GM21717 (cell line): ENCODE results near the gene PKMYT1.

Experiments used
- ATAC-seq: cut with Tn5 transposase; IDR thresholded peaks from one replicate; pipeline ENCODE4 v1.9.1; 2021; ENCODE audit warnings: mild to moderate bottlenecking, moderate library complexity; ENCODE audit not compliant: unreplicated experiment

The PKMYT1 gene

DNA sequence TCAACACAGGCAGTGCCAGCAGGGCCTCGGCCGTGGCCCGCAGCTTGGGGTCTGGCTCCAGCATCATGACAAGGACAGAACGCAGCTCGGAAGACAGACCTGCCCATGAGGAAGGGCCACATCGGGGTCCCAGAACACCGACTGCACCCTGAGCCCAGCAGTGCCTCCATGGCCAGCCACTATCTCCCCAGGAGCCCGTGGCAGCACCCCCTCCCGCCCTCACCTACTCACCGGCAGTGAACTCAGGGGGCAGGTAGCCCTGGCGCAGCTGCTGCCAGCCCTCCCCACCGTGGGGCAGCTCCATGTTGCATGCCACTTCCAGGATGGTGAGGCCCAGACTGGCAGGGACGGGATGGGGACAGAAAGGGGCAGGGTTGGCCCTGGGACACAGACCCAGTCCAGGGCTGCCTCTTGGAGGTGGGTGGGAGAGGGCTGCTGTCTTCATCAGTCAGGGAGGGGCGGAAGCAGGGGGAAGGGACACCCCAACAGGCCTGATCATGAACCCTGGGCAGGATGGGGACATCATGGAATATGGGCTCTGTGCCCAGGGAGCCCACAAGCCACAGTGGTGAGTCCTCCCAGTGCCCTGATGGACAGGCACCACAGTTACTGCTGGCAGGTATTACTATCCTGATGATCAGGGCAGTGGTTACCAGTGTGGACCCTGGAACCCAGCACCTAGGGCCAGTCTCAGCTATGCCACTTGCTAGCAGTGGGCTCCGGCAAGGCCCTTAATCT, 5.8 kb downstream of the PKMYT1 start:
- no peak for ATAC-seq

DNA sequence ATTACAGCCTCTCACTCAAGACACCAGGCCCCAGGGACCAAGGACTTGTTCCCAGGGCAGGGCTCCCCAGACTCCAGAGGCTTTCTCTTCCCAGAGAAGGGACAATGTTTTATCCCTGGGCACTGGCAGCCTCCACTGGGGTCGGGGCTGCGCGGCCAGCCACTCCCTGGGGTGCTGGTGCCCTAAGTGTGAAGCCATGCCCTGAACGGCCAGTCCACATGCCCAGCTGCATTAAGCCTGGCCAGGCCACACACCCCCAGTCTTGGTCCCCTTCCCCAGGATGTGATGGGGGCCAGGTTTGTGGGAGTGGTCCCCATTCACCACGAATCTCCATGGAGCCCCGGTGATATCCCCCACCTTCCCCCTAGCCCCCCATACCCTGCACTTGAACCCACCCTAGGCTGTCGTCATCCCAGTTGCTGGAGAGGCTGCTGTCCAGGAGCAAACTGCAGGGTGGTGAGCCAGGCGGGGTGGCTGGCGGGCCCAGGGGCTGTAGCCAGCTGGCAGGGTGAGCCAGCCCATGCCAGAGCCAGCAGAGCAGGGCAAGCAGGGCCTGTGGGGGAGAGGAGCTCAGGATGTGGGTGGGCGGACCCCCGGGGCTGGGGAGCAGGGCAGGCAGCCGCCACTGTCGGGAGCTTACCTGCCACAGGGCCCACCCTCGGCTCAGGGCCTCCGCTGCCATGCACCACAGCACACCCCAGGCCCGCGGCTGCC, 6.5 kb downstream of the PKMYT1 start:
- ATAC-seq = no peak

DNA sequence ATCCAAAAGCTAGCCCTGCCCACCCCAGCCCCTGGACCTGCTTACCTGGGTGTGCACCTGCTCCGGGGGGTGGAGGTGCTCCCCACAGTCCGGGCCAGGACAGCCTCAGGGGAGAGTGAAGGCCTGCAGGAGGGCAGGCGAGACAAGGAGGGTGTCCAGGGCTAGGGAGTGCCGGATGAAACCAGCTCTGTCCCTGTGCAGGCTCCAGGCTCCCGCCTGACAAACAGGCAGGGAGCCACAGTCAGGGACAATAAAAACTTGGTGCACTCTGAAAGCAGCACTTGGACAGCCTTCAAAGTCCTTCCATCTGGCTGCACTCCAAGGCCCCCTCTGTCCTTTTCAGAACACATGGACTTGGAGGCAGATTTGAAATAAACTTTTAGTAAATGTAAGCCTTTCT, 7.2 kb downstream of the PKMYT1 start:
- no peak for ATAC-seq

DNA sequence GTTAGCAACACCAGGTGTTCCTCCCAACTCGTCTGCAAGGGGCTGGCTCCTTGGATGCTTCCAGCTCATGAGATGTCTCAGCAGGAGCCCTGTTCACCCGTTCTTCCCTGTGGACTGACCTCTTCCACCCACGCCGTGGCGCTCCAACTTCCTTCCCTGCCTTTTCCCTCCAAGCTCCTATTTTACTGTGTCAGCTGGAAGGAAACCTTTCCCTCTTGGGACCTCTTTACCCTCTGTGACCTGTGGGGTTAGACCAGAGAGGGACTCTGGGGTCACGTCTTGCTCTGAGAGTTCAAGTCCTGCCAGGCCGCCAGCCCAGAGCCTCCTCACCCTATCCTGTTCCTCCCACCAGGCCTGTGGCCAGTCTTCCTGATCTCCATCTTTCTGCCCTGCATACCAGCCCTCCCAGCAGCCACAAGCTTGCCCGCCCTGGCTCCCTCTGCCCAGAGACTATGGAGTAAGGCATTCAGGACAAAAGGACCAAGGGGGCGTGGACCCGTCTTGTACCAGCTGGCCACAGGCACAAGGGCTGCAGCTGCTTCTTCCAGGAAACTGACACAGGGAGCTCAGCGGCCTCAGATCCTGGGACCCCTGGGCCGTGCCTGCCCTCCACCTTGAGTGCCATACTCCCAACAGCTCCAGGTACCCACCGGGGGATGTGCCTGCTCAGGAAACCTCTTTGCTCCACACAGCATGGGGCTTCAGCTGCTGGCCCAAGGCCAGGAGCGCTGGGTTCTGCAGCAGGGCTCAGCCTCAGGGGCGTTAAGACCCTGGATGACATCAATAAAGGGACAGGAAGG, 8.1 kb downstream of the PKMYT1 start:
- no peak for ATAC-seq

DNA sequence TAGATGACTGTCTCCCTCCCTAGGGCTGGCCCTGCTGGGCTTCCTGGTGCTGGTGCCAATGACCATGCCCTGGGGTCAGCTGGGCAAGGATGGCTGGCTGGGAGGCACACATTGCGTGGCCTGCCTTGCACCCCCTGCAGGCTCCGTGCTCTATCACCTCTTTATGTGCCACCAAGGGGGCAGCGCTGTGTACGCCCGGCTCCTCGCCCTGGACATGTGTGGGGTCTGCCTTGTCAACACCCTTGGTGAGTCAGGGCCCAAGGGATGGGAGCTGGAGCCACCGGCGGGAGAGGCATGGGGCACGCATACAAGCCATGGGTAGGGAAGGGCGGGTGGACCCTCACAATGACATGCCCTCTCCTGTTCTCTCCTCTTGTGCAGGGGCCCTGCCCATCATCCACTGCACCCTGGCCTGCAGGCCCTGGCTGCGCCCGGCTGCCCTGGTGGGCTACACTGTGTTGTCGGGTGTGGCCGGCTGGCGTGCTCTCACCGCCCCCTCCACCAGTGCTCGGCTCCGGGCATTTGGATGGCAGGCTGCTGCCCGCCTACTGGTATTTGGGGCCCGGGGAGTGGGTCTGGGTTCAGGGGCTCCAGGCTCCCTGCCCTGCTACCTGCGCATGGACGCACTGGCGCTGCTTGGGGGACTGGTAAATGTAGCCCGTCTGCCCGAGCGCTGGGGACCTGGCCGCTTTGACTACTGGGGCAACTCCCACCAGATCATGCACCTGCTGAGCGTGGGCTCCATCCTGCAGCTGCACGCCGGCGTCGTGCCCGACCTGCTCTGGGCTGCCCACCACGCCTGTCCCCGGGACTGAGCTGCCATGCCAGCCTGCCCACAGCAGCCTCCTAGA, 8.9 kb downstream of the PKMYT1 start:
- no peak for ATAC-seq

DNA sequence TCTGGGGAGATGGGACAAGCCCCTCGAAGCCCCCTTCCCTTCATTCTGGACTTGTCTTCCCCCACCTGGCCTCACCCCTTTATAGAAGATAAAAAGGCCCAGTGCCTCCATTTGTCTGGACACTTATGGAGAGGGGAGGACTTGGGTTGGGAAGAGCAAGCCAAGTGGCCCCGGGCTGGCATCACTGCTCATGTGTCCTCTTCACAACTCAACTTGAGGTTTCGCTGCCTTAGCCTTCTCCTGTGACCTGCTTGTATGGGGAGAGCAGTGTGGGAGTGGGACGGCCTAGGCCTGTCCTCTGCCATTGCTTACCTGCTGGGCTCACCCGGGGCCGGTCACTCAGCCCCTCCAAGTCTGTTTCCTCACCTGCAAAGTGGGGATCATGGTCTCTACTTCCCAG, 9.7 kb downstream of the PKMYT1 start:
- no peak for ATAC-seq

DNA sequence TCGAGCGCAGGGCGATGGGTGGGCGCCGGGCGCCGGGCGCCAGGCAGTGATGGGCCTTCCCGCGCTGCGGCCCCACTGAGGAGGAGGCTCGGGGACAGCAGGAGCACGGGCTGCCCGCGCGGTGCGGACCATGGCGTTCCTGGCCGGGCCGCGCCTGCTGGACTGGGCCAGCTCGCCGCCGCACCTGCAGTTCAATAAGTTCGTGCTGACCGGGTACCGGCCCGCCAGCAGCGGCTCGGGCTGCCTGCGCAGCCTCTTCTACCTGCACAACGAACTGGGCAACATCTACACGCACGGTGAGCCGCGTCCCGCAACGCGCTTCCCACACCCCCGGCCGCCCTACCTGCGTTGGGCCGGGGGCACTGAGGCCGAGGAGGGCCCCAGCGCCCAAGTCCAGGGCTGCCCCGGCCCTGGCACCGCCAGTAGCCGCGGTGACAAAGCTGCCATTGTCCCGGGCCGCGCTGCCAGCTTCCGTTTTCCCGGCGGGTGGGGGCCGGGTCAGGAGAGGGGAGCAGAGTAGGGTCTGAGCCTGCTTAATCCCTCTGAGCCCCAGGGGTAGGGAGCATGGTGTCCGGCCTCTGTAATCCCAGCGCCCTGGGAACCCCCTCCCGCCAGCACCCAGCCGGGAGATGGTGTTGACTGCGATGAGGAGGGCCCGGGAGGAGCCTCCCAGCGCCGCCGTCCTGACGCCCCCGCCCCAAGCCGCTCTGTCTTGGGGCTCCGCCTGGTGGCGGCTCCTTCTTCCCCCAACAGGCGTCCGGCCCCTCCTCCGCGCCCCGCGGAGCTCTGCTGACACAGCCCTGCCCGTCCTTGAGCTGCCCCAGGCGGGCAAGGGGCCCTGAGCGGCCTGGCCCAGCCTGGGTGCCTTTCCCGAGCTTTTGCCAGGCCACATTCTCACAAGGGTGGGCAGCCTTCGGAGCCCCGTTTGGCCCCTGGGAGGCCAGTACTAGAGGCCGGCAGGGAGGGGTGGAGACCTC, 10.4 kb downstream of the PKMYT1 start:
- no peak for ATAC-seq

DNA sequence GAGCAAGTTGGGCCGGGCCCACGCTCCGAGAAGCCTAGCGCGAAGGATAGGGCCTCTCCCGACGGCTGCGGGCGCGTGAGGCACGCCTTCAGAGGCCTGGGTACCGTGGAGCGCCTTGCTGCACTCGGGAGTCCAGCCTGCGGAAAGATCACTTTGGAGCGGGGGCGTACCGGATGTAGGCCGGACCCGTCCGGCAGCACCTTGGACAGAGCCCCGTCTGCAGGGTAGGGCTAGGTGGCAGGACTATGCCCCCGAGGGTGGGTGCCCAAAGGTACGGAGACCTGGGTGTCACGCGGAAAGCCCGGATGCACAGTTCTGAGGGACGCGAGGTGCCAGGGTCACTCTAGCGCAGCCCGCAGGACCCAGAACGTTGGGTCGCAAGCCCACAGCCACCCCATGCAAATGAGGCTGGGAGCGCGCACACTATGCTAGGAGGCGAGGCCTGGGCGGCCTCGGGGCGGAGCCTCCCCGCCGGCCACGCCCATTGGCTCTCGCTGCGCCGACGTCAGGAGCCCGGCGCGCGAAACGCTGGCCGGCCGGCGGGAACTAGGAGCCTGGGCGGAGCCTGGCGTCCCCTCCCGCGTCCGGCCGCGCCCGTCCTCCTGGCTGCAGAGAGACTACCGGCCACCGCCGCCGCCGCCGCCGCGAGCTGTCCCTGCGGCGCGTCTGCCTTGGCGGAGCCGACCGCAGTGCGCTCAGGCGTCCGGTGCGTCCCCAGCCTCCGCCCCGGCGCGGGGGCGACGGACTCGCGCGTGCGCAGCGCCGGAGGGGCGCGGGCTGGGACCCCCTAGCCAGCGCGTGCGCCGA, 11.3 kb downstream of the PKMYT1 start, which contains the start of gene PAQR4:
Gene PAQR4 (plus strand): TSS at position 611 of the 807 bp plus-strand sequence. CDS start 327 bp downstream, outside the sequence.
- ATAC-seq = peak; percentile 54

DNA sequence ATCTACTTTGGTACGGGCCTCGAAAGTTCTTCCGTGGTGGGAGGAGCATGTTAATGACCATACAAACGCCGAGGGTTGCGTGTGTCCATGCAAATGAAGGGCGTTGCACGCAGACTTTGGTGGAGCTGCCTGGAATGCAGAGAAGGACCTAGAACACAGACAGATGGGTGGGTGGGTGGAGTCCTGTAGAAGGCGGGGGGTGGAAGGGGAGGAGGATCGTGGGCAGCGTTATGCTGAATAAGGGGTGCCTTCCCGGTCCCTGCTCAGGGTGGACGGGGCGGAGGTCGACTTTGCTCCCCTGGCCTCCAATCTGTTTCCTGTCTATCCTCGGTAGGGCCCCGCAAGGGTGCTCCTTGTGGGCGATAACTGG, 11.9 kb downstream of the PKMYT1 start:
- peak; percentile 1 for ATAC-seq

DNA sequence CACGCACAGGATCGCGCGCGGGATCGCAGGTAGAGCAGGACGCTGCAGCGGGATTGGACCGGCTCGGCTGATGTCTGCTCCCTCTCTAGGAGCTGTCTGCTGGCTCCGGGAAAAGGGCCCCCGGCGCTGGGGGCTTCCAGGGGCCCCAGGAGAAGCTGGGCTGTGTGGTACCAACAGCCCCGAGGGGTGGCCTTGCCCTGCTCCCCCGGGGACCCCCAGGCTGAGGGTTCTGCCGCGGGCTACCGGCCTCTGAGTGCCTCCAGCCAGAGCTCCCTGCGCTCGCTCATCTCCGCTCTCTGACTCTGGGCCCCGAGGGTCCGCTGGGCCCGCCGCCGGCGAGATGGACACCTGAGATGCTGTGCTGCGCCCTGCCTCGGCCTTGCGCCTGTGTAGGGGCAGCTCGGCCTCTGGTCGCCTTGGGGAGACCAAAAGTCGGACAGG, 12.5 kb downstream of the PKMYT1 start:
- ATAC-seq = no peak

DNA sequence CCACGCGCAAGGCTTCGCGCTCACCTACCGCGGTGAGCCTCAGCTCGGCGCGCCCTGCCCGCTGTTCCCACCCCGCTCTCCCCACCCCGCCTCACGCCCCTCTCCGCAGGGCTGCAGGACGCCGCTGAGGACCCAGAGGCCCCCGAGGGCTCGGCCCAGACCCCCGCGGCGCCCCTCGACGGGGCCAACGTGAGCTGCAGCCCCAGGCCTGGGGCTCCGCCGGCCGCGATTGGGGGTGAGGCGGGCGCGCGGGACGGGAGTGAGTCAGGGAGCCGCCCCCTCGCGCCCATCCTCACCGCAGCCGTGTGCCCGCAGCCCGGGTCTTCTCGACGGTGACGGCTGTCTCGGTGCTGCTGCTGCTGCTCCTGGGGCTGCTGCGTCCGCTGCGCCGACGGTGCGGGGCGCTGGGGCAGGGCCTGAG, 13.0 kb downstream of the PKMYT1 start:
- ATAC-seq = no peak

DNA sequence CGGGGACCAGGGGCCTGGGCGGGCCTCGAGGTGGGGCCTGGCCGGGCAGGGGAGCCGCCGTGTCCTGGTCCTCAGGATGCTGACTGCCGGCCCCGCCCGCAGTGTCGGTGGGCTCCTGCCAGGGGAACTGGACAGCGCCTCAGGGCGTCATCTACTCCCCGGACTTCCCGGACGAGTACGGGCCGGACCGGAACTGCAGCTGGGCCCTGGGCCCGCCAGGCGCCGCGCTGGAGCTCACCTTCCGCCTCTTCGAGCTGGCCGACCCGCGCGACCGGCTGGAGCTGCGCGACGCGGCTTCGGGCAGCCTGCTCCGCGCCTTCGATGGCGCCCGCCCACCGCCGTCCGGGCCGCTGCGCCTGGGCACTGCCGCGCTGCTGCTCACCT, 13.4 kb downstream of the PKMYT1 start:
- no peak for ATAC-seq

DNA sequence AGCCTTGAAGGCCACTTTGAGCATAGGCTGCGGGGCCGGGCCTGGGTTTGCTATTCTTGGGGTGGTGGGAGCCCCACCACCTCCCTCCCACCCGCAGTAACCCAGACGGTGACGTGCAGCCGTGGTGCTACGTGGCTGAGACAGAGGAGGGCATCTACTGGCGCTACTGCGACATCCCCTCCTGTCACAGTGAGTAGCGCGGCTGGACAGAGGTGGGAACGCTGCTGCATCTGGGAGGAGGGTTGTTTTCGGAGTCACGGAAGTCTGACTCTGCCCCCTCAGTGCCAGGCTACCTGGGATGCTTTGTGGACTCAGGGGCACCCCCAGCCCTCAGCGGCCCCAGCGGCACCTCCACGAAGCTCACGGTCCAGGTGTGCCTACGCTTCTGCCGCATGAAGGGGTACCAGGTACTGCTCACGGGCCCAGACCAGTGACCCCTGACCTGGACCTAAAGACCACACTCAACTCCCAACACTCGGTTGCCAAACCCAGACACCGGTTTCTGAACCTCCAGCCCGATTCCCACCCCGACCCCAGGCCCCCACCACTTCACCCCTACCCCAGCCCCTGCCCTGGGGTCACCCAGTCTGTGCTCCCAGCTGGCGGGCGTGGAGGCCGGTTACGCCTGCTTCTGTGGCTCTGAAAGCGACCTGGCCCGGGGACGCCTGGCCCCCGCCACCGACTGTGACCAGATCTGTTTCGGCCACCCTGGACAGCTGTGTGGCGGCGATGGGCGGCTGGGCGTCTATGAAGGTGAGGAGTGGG, 14.0 kb downstream of the PKMYT1 start:
- ATAC-seq = no peak

DNA sequence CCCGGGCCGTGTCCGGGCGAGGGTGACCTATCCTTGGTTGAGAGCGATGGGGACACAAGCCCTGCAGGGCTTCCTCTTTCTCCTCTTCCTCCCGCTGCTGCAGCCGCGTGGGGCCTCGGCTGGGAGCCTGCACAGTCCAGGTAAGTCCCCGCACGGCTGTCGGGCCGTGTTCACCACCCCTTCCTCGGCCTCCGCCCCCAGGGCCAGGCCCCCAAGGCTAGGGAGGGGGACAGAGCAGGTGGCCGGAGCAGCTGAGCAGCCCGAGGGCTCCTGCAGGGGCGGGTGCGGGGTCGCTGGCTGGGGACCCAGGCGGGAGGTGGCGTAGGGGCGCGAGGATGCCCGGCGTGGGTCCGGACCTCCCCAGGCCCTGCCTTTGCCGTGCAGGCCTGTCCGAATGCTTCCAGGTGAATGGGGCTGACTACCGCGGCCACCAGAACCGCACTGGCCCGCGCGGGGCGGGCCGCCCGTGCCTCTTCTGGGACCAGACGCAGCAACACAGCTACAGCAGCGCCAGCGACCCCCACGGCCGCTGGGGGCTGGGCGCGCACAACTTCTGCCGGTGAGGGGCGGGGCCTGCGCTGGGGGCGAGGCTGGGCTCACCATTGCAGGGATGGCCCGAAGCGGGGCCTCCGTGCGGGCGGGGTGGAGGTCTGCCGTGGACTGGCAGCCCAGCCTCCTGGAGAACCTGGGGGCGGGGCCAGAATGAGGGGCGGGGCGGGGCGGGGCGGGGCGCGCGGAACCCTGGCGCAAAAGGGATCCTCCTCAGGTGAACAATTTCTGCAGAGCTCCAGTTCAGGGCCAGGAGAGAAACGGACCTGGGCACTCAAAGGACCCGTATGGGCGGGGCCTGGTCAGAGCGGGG, 15.5 kb downstream of the PKMYT1 start:
- no peak for ATAC-seq

DNA sequence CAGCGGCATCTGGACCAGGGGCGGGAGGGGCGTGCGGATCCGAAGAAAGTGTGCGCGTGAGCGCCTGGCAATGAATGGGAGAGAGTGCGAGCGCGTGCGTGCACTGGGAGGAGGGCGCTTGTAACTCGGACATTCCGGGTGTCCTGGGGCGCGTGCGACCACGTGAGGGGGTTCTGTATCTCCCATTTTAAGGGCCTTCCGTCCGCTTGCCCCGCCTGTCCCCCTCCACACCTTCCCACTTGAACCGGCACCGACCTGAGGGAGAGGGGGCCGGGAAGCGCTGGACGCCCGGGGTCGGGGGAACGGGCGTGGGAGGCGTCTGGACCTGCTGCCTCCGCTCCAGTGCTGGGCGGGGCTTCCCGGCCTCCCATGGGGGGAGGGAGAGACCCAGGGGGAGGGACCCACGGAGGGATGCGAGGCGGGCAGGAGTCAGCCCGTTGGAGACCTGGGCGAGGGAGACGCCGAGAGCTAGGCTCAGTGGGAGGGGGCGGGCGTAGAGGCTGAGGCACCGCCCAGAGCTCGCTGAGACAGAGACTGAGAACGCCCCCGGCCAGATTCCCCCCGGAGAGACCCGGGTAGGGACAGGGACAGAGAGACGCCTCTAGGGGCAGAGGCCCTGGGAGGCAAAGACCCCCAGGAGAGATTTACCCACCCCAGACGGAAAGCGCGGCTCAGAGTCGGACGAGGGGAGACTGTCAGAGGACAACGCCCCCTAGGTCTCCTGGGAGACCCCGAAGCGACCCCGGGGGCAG, 16.3 kb downstream of the PKMYT1 start, which contains the start of gene KREMEN2:
Gene KREMEN2 (plus strand): TSS at position 553 of the 752 bp plus-strand sequence. CDS start 246 bp downstream, outside the sequence.
- ATAC-seq = no peak

DNA sequence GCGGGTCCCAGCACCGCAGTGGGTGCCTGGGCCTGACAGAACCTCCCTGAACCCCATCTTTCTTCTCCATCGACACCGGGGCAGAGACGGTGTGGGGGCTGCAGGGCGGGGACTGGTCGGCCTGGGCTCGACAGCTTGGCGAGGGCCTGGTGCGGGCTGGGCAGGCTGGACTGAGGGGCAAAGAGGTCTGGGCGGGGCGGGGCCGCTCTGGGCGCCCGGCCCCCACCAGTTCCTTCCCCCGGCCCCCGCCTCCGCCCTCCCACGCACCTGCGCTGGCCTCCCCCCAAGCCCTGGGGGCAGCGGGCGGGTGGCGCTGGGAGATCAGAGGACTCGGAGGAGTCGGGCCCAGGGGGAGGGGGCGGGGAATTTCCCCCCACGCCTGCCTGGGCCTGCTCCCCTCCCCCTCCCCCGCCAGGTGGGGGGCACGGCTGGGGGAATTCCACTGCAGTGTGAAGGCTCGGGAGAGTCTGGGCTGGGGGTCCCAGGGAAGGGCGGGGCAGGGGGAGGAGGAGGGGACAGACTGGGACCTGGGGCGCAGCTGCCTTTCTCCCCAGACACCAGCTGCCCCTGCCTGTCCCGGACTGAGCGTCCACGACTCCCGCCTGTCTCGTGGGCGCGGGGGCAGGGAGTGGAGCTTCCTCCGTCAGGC, 17.0 kb downstream of the PKMYT1 start:
- no peak for ATAC-seq
